ENCODE data around the gene MRPS14. TPM values are rescaled to one million over a fixed set of nuclear protein-coding genes. Genes with fewer than 3 reads are reported as not detected.
"Not testable (repeated sequence)": the region's sequence is repeated elsewhere in the genome, so short reads cannot be mapped to it uniquely, and the experiment has no call there.

Gene MRPS14
- total RNA-seq, 2 donors from 2014 or later: 25.2 to 26.6 TPM

GRCh38 chr1:175034775-175035174, 11.6 kb upstream of the MRPS14 start:
- DNase-seq (no peak), ATAC-seq (no peak)
- intact Hi-C loops (cut with DNase I, micrococcal nuclease): loop anchor here in 1 of 2 donors (5.0 to 10.0 kb wide), 2 partner anchors 93 to 280 kb away; no protein-coding TSS in a partner anchor

DNA sequence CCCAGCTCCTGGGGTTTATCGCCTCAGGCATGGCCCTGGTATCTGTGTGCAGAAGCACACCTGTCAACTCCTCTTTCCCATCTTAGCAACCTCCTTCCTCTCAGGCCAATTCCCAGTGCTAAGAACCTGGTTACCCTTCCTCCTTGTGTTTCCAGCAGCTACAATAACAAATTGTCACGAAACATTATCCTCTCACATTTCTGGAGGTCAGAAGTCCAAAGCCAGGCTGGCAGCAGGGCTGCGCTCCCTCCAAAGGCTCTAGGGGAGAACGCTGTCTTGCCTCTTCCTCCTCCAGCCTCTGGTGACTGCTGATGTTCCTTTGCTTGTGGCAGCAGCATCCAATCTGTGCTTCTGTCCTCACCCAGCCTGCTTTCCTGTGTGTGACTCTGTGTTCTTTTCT, 10.7 kb upstream of the MRPS14 start:
- intact Hi-C loops (cut with DNase I, micrococcal nuclease): loop anchor here in 1 of 2 donors (5.0 to 10.0 kb wide), 2 partner anchors 93 to 281 kb away; no protein-coding TSS in a partner anchor
- ATAC-seq (no peak), DNase-seq (no peak)

DNA sequence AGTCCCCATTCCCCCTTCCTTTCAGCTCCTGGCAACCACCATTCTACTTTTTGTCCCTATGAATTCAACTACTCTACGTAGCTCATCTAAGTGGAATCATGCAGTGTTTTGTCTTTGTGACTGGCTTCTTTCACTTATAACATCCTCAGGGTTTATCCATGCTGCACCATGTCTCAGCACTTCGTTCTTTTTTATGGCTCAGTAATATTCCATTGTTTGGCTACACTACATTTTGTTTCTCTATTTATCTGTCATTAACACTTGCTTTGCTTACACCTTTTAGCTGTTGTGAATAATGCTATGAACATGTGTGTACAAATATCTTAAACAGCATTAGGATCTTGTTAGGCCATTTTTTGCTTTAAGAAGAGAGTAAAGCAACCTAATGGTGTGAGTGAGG, 1.5 kb upstream of the MRPS14 start:
- ATAC-seq (no peak), DNase-seq (no peak)
- intact Hi-C loops (cut with DNase I, micrococcal nuclease): no loop called here

GRCh38 chr1:175023922-175024242, 657 bp upstream of the MRPS14 start:
- intact Hi-C loops (cut with DNase I, micrococcal nuclease); DNase-seq; ATAC-seq: not testable (repeated sequence)

- intact Hi-C loops (cut with DNase I, micrococcal nuclease): no loop called here
- ATAC-seq (no peak), DNase-seq (no peak)
These were observed 3.7 kb downstream of the MRPS14 start for GRCh38 chr1:175019524-175019923.

GRCh38 chr1:175015243-175015642, 8.0 kb downstream of the MRPS14 start:
- ATAC-seq (no peak), DNase-seq (no peak)
- intact Hi-C loops (cut with DNase I, micrococcal nuclease): no loop called here

DNA sequence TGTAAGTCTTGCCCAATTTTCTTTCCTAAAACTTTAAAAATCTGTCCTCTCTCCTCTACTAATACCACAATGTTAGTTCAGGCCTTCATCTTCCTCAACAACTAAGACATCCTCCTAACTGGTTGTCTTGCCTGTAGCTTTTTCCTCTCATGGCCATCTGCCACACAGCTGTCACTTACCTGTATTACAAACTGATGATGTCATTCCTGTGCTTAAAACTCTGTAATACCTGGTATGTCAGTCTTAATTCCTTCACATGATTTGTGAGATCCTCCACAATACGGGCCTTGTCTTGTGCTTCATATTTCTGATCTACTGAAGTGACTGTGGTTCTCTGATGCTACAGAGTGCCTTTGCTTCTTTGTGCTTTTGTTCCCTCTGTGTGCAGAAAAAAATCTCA, 9.8 kb downstream of the MRPS14 start:
- DNase-seq (no peak), ATAC-seq (no peak)
- intact Hi-C loops (cut with DNase I, micrococcal nuclease): no loop called here

- ATAC-seq (no peak), DNase-seq (no peak)
- intact Hi-C loops (cut with DNase I, micrococcal nuclease): no loop called here
These were observed 13.7 kb downstream of the MRPS14 start for GRCh38 chr1:175009532-175009931.

GRCh38 chr1:175005085-175005783, 18.0 kb downstream of the MRPS14 start:
- no peak for DNase-seq
- ATAC-seq: no peak
- intact Hi-C loops (cut with DNase I, micrococcal nuclease): no loop called here

DNA sequence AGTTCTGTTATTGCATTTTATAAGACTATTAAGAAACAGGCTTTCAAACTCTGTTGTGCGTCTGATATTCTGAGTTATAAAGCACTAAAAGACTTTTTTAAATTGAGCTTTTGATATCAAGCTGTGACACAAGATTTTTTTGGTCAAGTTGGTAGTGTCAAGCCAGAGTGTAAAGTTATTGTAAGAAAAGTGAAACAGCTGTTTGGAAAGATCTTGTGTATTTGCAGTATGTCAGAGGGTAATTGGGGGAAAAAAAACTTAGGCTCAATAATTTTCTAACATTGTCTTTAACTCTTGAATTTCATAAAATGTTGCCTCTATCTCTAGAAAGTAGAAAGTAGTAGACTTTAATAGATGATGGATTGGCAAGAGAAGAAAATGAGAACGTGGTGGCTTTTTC, 19.7 kb downstream of the MRPS14 start:
- intact Hi-C loops (cut with DNase I, micrococcal nuclease): no loop called here
- no peak for DNase-seq
- no peak for ATAC-seq

- DNase-seq (no peak), ATAC-seq (no peak)
- intact Hi-C loops (cut with DNase I, micrococcal nuclease): no loop called here
These were observed 20.2 kb downstream of the MRPS14 start for GRCh38 chr1:175002910-175003517.

GRCh38 chr1:175000697-175001187, 22.5 kb downstream of the MRPS14 start:
- intact Hi-C loops (cut with DNase I, micrococcal nuclease): no loop called here
- ATAC-seq (no peak), DNase-seq (no peak)

- peak in 1 of 2 donors; percentile 49 for DNase-seq
- intact Hi-C loops (cut with DNase I, micrococcal nuclease): no loop called here
- peak; percentile 19 for ATAC-seq
These were observed 23.1 kb downstream of the MRPS14 start, which contains the start of gene CACYBP for GRCh38 chr1:174999936-175000696. Gene CACYBP (plus strand): TSS chr1:174999947. CDS start chr1:175000181, 234 bp downstream.

DNA sequence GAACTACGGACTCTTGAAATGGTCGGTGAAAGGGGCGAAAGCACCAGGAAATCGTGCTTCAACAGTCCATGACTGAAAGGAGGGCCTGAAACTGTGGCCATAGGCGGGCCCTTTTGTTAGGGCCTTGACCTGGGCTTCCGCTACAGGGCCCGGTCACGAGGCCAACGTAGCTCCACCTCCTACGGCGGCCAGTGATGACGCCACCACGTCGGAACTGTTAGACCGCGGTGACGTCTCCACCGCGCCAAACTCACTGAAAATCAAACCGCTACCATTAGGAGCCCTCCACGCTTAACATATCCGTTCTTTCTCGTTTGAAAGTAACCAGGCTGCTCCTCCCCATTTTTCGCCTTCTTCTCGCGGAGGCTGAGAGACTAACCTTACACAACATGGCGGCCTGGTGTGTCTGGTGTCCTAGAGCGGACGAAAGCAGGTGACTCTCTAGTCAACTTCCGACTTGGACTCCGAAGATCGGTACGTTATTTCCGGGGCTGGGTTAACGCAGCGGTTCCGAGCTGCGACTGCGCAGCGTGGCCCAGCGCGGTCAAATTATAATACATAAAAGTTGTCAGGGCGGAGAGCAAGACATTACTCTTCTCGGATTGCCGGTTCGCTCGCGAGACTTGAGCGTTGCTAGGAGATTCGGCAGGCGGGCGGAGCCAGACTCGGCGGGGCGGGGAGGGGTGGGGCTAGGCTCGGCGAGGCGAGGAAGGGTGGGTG, 23.8 kb downstream of the MRPS14 start:
- DNase-seq: peak; percentile 98 to 99
- intact Hi-C loops (cut with DNase I, micrococcal nuclease): no loop called here
- ATAC-seq: peak; percentile 81

GRCh38 chr1:174998569-174999215, 24.5 kb downstream of the MRPS14 start:
- DNase-seq (peak; percentile 40 to 43), ATAC-seq (peak; percentile 14)
- intact Hi-C loops (cut with DNase I, micrococcal nuclease): no loop called here

GRCh38 chr1:174997041-174997440, 26.2 kb downstream of the MRPS14 start:
- DNase-seq: no peak
- intact Hi-C loops (cut with DNase I, micrococcal nuclease): no loop called here

DNA sequence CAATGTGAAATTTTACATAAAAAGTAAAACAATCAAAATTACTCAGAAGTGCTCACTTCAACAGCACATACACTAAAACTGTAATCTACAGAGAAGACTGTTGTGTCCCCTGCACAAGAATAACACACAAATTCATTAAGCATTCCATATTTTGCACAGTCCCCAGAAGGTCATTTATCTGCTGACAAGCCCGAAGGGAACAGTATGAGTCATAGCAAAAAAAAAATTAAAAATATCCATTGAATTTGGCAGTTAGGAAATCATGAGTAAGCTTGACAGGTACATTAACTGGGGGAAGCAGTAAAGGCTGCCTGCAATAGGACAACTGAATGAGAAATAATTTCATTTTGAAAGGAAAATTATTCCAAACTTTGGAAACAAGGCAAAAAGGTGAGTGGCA, 26.7 kb downstream of the MRPS14 start:
- DNase-seq (no peak), ATAC-seq (no peak)
- intact Hi-C loops (cut with DNase I, micrococcal nuclease): no loop called here

More at GRCh38 chr1:174997041-174997440, 26.2 kb downstream of the MRPS14 start:
- ATAC-seq: no peak

GRCh38 chr1:174995916-174996315, 27.3 kb downstream of the MRPS14 start:
- intact Hi-C loops (cut with DNase I, micrococcal nuclease): no loop called here
- DNase-seq: no peak
- no peak for ATAC-seq

DNA sequence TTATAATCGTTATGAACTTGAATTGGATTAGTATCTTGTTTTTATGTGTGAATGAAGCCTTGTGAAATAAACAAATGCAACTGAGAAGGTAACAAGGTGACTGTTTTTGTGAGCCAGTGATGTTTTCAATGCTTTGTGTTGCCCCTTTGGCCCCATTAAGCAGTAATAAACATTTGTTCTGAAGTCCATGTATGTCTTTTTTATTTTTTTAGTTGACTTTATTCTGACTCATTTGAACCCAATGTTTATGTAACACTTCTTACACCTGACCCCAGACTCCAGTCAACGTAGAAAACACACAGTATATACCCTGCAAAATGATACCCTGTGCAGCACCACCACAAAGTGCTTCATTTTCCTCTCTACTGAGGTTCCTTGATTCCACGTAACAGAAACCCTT, 28.1 kb downstream of the MRPS14 start:
- no peak for DNase-seq
- no peak for ATAC-seq
- intact Hi-C loops (cut with DNase I, micrococcal nuclease): no loop called here

All from left colon (tissue), 2 donors.